ENCODE results near the gene SF3B2. TPM values are rescaled to one million over a fixed set of nuclear protein-coding genes. Genes with fewer than 3 reads are reported as not detected.
A peak's percentile ranks its signal among the peaks of the same experiment; 100 is the strongest.
"Not testable (repeated sequence)": the region's sequence is repeated elsewhere in the genome, so short reads cannot be mapped to it uniquely, and the experiment has no call there.

The SF3B2 gene
- 100 to 1,000 TPM; 231 to 246 TPM for total RNA-seq

DNA sequence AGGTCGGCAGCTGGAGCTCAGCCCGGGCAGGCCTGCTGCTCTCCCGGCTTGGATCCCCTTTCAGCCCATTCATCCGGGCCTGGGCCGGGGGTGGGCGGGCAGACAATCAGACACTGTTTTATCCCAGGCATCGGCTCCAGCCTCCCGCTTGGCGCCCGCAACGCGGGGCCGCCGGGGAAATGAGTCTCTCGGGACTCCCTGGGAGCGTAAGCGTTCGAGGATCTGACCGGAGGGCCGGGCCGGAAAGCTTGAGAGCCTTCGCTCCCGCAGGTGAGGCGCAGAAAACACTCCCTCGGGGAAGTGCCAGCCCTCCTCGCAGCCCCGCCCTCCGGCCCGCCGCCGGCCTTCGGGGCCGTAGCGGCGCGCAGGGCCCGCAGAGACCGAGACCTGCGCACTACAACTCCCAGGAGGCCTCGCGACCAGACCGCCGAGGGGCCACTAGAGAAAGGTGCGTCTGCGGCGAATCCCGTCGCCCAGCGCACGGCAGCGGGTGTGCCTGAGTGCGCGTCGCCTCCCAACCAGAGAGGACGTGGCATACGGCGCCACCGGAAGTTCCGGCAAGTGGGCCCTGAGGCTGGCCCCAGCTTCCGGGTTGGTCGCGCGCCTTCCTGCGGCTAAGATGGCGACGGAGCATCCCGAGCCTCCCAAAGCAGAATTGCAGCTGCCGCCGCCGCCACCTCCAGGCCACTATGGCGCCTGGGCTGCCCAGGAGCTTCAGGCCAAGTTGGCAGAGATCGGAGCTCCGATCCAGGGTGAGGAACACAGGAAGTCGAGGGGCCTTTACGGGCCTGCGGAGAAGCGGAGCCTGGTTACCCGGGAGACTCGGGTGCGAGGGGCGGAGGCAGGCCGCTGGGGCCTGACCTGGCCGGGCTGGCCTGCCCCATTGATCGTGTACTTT lies at the start of gene SF3B2:
Gene SF3B2 (plus strand): TSS at position 599 of the 898 bp plus-strand sequence. CDS start 21 bp downstream, at position 620.
- H3K36me3 Mint-ChIP-seq: peaks cover 20% of the 10 kb centered on the region
- peaks cover 28% of the 10 kb centered on the region for H3K4me1 Mint-ChIP-seq
- H3K27ac Mint-ChIP-seq: peak within 1 kb of the TSS; percentile 92
- peaks cover 10% of the 10 kb centered on the region for H3K27me3 Mint-ChIP-seq
- peak; percentile 96 for DNase-seq
- peak within 1 kb of the TSS; percentile 99 for H3K4me3 Mint-ChIP-seq
- no peaks in the 10 kb centered on the region for H3K9me3 Mint-ChIP-seq
- POLR2A ChIA-PET: interaction anchor here (0.6 to 6.5 kb wide), 24 partner anchors 11 to 437 kb away, joined by 3 to 62 read pairs (median 5); partner anchors contain the start of genes BANF1, CCDC85B, CFL1 and EIF1AD
- ATAC-seq (ENCODE audit: low read depth): peak; percentile 99

- POLR2A ChIA-PET: interaction anchor here (0.6 to 1.5 kb wide), 19 partner anchors 8 to 505 kb away, joined by 3 to 19 read pairs (median 5); partner anchors contain the start of genes CCDC85B, DPP3, FIBP and KAT5
Measured at GRCh38 chr11:66002648-66003225, 49.4 kb upstream of the SF3B2 start.

DNA sequence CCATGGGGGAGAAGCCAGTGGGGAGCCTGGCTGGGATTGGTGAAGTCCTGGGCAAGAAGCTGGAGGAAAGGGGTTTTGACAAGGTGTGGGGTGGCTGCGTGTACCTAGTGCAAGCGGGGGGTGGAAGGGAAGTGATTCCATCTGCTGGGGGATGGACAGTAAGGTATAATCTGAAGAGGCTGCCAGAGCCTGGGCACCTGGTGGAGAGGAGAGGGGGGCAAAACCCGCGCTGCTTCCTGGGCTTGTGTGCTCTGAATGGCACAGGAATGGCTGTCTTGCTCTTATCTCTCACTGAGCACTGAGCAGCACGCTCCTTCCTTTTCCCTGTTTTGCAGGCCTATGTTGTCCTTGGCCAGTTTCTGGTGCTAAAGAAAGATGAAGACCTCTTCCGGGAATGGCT lies 48.9 kb upstream of the SF3B2 start:
- H3K27me3 Mint-ChIP-seq: no peaks in the 10 kb centered on the region
- ATAC-seq (ENCODE audit: low read depth): no peak
- no peak for DNase-seq
- peak overlapping the region; percentile 84 for H3K27ac Mint-ChIP-seq
- H3K4me1 Mint-ChIP-seq: peaks cover 29% of the 10 kb centered on the region
- peak overlapping the region; percentile 100 for H3K4me3 Mint-ChIP-seq
- peaks cover 19% of the 10 kb centered on the region for H3K36me3 Mint-ChIP-seq
- H3K9me3 Mint-ChIP-seq: no peaks in the 10 kb centered on the region
- POLR2A ChIA-PET: interaction anchor here (0.6 to 1.5 kb wide), 9 partner anchors 13 to 291 kb away, joined by 3 to 19 read pairs (median 5); partner anchors contain the start of genes CCDC85B, FIBP, KAT5 and SF3B2

More at GRCh38 chr11:66002648-66003225, 49.4 kb upstream of the SF3B2 start:
- peak; percentile 64 for ATAC-seq (ENCODE audit: low read depth)
- Mint-ChIP-seq H3K4me3 (peak overlapping the region; percentile 100), H3K4me1 (peaks cover 26% of the 10 kb centered on the region), H3K36me3 (peaks cover 21% of the 10 kb centered on the region), H3K9me3 (no peaks in the 10 kb centered on the region), H3K27me3 (no peaks in the 10 kb centered on the region), H3K27ac (peak overlapping the region; percentile 99)
- peak; percentile 87 for DNase-seq

GRCh38 chr11:66004186-66004585 lies 48.0 kb upstream of the SF3B2 start:
- Mint-ChIP-seq H3K36me3 (peaks cover 17% of the 10 kb centered on the region), H3K9me3 (no peaks in the 10 kb centered on the region), H3K27ac (no peak overlapping the region), H3K27me3 (no peaks in the 10 kb centered on the region), H3K4me1 (peaks cover 25% of the 10 kb centered on the region), H3K4me3 (peak overlapping the region; percentile 100)
- ATAC-seq (ENCODE audit: low read depth) (no peak), DNase-seq (no peak)
- POLR2A ChIA-PET: no interaction called here

- Mint-ChIP-seq H3K4me3 (no peak overlapping the region), H3K27ac (no peak overlapping the region), H3K36me3 (peaks cover 7% of the 10 kb centered on the region), H3K27me3 (peaks cover 11% of the 10 kb centered on the region), H3K4me1 (peaks cover 12% of the 10 kb centered on the region), H3K9me3 (no peaks in the 10 kb centered on the region)
- ATAC-seq (ENCODE audit: low read depth) (no peak), DNase-seq (no peak)
- POLR2A ChIA-PET: no interaction called here
Measured at GRCh38 chr11:66006134-66006890, 45.9 kb upstream of the SF3B2 start.

DNA sequence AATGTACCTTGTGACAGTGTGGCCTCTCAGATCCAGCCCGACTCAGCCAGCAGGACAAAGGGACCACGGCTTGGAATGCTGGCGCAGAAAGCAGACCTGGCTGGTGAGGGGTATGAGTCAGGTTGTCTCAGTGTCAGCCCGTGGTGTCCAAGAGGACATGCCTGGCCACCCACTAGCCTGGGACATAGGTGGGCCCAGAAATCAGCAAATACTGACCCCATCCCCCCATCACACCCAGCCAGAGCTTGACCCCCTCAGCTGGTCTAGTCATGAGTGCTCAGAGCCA lies 45.3 kb upstream of the SF3B2 start:
- POLR2A ChIA-PET: no interaction called here
- Mint-ChIP-seq H3K4me1 (peaks cover 12% of the 10 kb centered on the region), H3K9me3 (no peaks in the 10 kb centered on the region), H3K27me3 (peaks cover 15% of the 10 kb centered on the region), H3K27ac (no peak overlapping the region), H3K36me3 (peaks cover 5% of the 10 kb centered on the region), H3K4me3 (no peak overlapping the region)
- ATAC-seq (ENCODE audit: low read depth): no peak
- DNase-seq: no peak

DNA sequence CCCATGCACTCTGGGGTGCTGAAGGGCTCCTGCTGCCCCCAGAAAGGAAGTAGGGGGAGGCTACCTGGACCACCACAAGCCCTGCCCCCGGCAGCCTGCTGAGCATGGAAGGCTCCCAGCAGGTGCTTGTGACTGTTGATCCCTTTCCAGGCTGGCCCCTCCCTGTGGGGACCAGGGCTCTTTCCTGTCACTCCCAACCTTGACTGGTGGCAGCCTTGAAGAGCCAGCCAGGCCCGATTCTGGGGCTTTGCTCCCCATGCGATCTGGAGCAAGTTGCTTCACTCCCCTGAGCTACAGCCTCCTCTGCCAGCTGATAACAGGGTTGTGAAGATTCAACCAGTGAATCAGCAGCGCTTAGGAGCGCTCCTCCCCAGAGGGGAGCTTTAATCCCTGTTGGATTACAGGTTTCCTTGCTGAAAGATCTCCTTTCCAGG lies 44.9 kb upstream of the SF3B2 start:
- no peak overlapping the region for H3K27ac Mint-ChIP-seq
- peaks cover 3% of the 10 kb centered on the region for H3K36me3 Mint-ChIP-seq
- ATAC-seq (ENCODE audit: low read depth) (no peak), DNase-seq (no peak)
- peaks cover 12% of the 10 kb centered on the region for H3K4me1 Mint-ChIP-seq
- POLR2A ChIA-PET: no interaction called here
- H3K9me3 Mint-ChIP-seq: no peaks in the 10 kb centered on the region
- no peak overlapping the region for H3K4me3 Mint-ChIP-seq
- peaks cover 16% of the 10 kb centered on the region for H3K27me3 Mint-ChIP-seq

GRCh38 chr11:66008095-66008467 lies 44.1 kb upstream of the SF3B2 start:
- Mint-ChIP-seq H3K27ac (no peak overlapping the region), H3K4me1 (peaks cover 11% of the 10 kb centered on the region), H3K4me3 (no peak overlapping the region), H3K36me3 (peaks cover 2% of the 10 kb centered on the region), H3K27me3 (peaks cover 20% of the 10 kb centered on the region), H3K9me3 (no peaks in the 10 kb centered on the region)
- ATAC-seq (ENCODE audit: low read depth) (no peak), DNase-seq (no peak)
- POLR2A ChIA-PET: no interaction called here

GRCh38 chr11:66008468-66009101 lies 43.6 kb upstream of the SF3B2 start:
- no peak for DNase-seq
- Mint-ChIP-seq H3K4me3 (no peak overlapping the region), H3K27ac (no peak overlapping the region)

GRCh38 chr11:66010036-66010435 lies 42.1 kb upstream of the SF3B2 start:
- H3K4me3 Mint-ChIP-seq; POLR2A ChIA-PET; ATAC-seq (ENCODE audit: low read depth); H3K27ac Mint-ChIP-seq; H3K36me3 Mint-ChIP-seq; H3K4me1 Mint-ChIP-seq; H3K9me3 Mint-ChIP-seq; DNase-seq: not testable (repeated sequence)
- peaks cover 26% of the 10 kb centered on the region for H3K27me3 Mint-ChIP-seq

More at GRCh38 chr11:66008468-66009101, 43.6 kb upstream of the SF3B2 start:
- POLR2A ChIA-PET: interaction anchor here (0.6 to 0.7 kb wide), 2 partner anchors 125 to 149 kb away, joined by 3 read pairs; no protein-coding TSS in a partner anchor
- H3K36me3 Mint-ChIP-seq: peaks cover under 1% of the 10 kb centered on the region
- no peaks in the 10 kb centered on the region for H3K9me3 Mint-ChIP-seq
- H3K4me1 Mint-ChIP-seq: peaks cover 6% of the 10 kb centered on the region
- no peak for ATAC-seq (ENCODE audit: low read depth)
- H3K27me3 Mint-ChIP-seq: peaks cover 25% of the 10 kb centered on the region

- ATAC-seq (ENCODE audit: low read depth): no peak
- Mint-ChIP-seq H3K36me3 (no peaks in the 10 kb centered on the region), H3K27ac (no peak overlapping the region), H3K9me3 (no peaks in the 10 kb centered on the region), H3K4me3 (no peak overlapping the region), H3K4me1 (peaks cover 5% of the 10 kb centered on the region), H3K27me3 (peaks cover 26% of the 10 kb centered on the region)
- POLR2A ChIA-PET: interaction anchor here (0.5 to 1.3 kb wide), 2 partner anchors 9 to 36 kb away, joined by 3 to 12 read pairs; partner anchors contain the start of genes BANF1 and EIF1AD
- DNase-seq: no peak
Measured at GRCh38 chr11:66011239-66011784, 40.9 kb upstream of the SF3B2 start.

DNA sequence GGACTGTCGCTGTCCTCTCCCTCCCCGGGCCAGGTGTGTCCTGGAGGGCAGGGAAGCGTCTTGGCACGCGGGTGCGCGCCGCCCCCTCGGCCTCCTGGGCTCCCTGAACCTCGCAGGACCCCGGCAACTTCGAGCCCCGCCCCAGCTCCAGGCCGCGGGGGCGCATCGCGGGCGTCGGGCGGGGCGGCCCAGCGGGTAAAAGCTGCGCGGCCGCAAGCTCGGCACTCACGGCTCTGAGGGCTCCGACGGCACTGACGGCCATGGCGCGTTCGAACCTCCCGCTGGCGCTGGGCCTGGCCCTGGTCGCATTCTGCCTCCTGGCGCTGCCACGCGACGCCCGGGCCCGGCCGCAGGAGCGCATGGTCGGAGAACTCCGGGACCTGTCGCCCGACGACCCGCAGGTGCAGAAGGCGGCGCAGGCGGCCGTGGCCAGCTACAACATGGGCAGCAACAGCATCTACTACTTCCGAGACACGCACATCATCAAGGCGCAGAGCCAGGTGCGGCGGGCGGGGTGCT lies 40.3 kb upstream of the SF3B2 start, which contains the start of gene CST6:
Gene CST6 (plus strand): TSS at position 224 of the 519 bp plus-strand sequence. CDS start 37 bp downstream, at position 261.
- Mint-ChIP-seq H3K27me3 (peaks cover 26% of the 10 kb centered on the region), H3K27ac (no peak within 1 kb of the TSS), H3K36me3 (no peaks in the 10 kb centered on the region), H3K4me3 (no peak within 1 kb of the TSS), H3K4me1 (peaks cover 4% of the 10 kb centered on the region), H3K9me3 (no peaks in the 10 kb centered on the region)
- no peak for DNase-seq
- POLR2A ChIA-PET: interaction anchor here (1.3 kb wide), 1 partner anchor 9 kb away, joined by 12 read pairs; the partner anchor contains the start of genes BANF1 and EIF1AD
- no peak for ATAC-seq (ENCODE audit: low read depth)

Measured in activated naive CD8-positive, alpha-beta T cell treated with anti-CD3 and anti-CD28 coated beads, Interleukin-2, amount 10 ng/mL, durations not matched to agents 7 days and 5 days (primary cell).